Measurements from ENCODE around the gene COX5B.
A peak's percentile ranks its signal among the peaks of the same experiment; 100 is the strongest.

The COX5B gene

GRCh38 chr2:97695744-97696143, 49.9 kb downstream of the COX5B start:
- Histone ChIP-seq H3K4me1 (ENCODE audit: insufficient read depth, poor library complexity, severe bottlenecking) (no peaks in the 10 kb centered on the region), H3K36me3 (ENCODE audit: low read depth) (no peaks in the 10 kb centered on the region), H3K27me3 (ENCODE audit: insufficient read depth, poor library complexity, severe bottlenecking) (no peaks in the 10 kb centered on the region), H3K4me3 (ENCODE audit: severe bottlenecking) (no peak overlapping the region), H3K9me3 (ENCODE audit: severe bottlenecking) (peaks cover 6% of the 10 kb centered on the region), H3K27ac (ENCODE audit: poor library complexity, severe bottlenecking) (no peak overlapping the region)
- no peak for DNase-seq (ENCODE audit: low spot score)
- no peak for ATAC-seq (ENCODE audit: low read depth)
- TF ChIP-seq CTCF (IDR thresholded peaks at IDR 0.05; ENCODE audit: poor library complexity, severe bottlenecking): no peak

- Histone ChIP-seq H3K4me3 (ENCODE audit: severe bottlenecking) (no peak overlapping the region), H3K27ac (ENCODE audit: poor library complexity, severe bottlenecking) (no peak overlapping the region)
- TF ChIP-seq CTCF (IDR thresholded peaks at IDR 0.05; ENCODE audit: poor library complexity, severe bottlenecking): peak; percentile 95
These were observed 51.7 kb downstream of the COX5B start for GRCh38 chr2:97697252-97698235.

More at GRCh38 chr2:97697252-97698235, 51.7 kb downstream of the COX5B start:
- Histone ChIP-seq H3K4me1 (ENCODE audit: insufficient read depth, poor library complexity, severe bottlenecking) (no peaks in the 10 kb centered on the region), H3K36me3 (ENCODE audit: low read depth) (no peaks in the 10 kb centered on the region), H3K27me3 (ENCODE audit: insufficient read depth, poor library complexity, severe bottlenecking) (no peaks in the 10 kb centered on the region), H3K9me3 (ENCODE audit: severe bottlenecking) (peaks cover 6% of the 10 kb centered on the region)
- peak; percentile 87 for ATAC-seq (ENCODE audit: low read depth)
- DNase-seq (ENCODE audit: low spot score): no peak

Data from RWPE2 (cell line).